Adrenal gland (tissue), 5 donors: ENCODE data around the gene S1PR2.

Experiments
- POLR2A ChIP-seq, 2 donors: fragments of 450-650 bp; IDR thresholded peaks; one replicate each; pipeline ENCODE4 v1.6.1; 2017; ENCODE audit warnings: antibody characterized with exemption in 2 of 2, mild to moderate bottlenecking in 2 of 2, moderate library complexity in 1 of 2
- TF ChIP-seq, protein P1 (sequence below), 6 experiments: fragments of 450-650 bp in 4 of 6; fragments of 200-600 bp in 2 of 6; sonication (generic) in 1 of 6; IDR thresholded peaks; 1 replicate in 5 of 6; 2 replicates in 1 of 6; pipeline versions ENCODE4 v1.5.1 to v1.8.0; 2016 to 2021; ENCODE audit warnings: antibody characterized with exemption in 6 of 6, mild to moderate bottlenecking in 2 of 6, moderate library complexity in 1 of 6
- donor health status: DM: no; HTN: no; CAD: no.

GRCh38 chr19:10226376-10227025, 4.6 kb downstream of the S1PR2 start:
- TF ChIP-seq, protein P1, sequence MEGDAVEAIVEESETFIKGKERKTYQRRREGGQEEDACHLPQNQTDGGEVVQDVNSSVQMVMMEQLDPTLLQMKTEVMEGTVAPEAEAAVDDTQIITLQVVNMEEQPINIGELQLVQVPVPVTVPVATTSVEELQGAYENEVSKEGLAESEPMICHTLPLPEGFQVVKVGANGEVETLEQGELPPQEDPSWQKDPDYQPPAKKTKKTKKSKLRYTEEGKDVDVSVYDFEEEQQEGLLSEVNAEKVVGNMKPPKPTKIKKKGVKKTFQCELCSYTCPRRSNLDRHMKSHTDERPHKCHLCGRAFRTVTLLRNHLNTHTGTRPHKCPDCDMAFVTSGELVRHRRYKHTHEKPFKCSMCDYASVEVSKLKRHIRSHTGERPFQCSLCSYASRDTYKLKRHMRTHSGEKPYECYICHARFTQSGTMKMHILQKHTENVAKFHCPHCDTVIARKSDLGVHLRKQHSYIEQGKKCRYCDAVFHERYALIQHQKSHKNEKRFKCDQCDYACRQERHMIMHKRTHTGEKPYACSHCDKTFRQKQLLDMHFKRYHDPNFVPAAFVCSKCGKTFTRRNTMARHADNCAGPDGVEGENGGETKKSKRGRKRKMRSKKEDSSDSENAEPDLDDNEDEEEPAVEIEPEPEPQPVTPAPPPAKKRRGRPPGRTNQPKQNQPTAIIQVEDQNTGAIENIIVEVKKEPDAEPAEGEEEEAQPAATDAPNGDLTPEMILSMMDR (IDR thresholded peaks at IDR 0.05) = no peak
- no peak for TF ChIP-seq POLR2A (IDR thresholded peaks at IDR 0.05)
